Prostate gland (tissue), 2 donors: ENCODE results near the gene ANKRD55. TPM values are rescaled to one million over a fixed set of nuclear protein-coding genes. Genes with fewer than 3 reads are reported as not detected.

Experiments used
- DNase-seq: peaks from one replicate; pipeline ENCODE4 v3.0.0-alpha.2; 2019; ENCODE audit warnings: low spot score
- H3K27ac ChIP-seq, 2 donors: fragments of 200-600 bp; sonication (generic); 2 replicates each; pipeline ENCODE4 v1.5.1; 2017 to 2019
- H3K27me3 ChIP-seq: fragments of 200-600 bp; sonication (generic); replicated peaks from 2 replicates; pipeline ENCODE4 v1.5.1; 2019; ENCODE audit not compliant: insufficient read depth
- H3K36me3 ChIP-seq, 2 donors: fragments of 200-600 bp; sonication (generic); 1 replicate in 1 of 2; 2 replicates in 1 of 2; pipeline versions ENCODE4 v1.5.1 to v1.8.1; 2017 to 2019
- H3K4me1 ChIP-seq: fragments of 200-600 bp; sonication (generic); replicated peaks from 2 replicates; pipeline ENCODE4 v1.5.1; 2019
- H3K4me3 ChIP-seq, 2 donors: fragments of 200-600 bp; sonication (generic); 2 replicates each; pipeline ENCODE4 v1.5.1; 2017 to 2019
- H3K9me3 ChIP-seq: fragments of 200-600 bp; sonication (generic); 2 replicates; pipeline ENCODE4 v1.5.1; 2017
- CTCF ChIP-seq, 4 experiments: fragments of 200-600 bp in 2 of 4; fragments of 450-650 bp in 2 of 4; sonication (generic) in 2 of 4; IDR thresholded peaks; 1 replicate in 3 of 4; 2 replicates in 1 of 4; pipeline ENCODE4 v1.5.1; 2016 to 2019; ENCODE audit warnings: antibody characterized with exemption in 4 of 4, mild to moderate bottlenecking in 2 of 4, moderate library complexity in 2 of 4
- POLR2A ChIP-seq: fragments of 450-650 bp; IDR thresholded peaks from one replicate; pipeline ENCODE4 v1.6.1; 2016; ENCODE audit warnings: antibody characterized with exemption, mild to moderate bottlenecking
- POLR2AphosphoS5 ChIP-seq: sonication (generic); formaldehyde crosslinking; IDR thresholded peaks from one replicate; pipeline ENCODE4 v1.6.1; 2017; ENCODE audit warnings: antibody characterized with exemption
- WGBS: methylation state at CpG from one replicate; pipeline ENCODE4 v1.1.5; 2018; 5-methylcytosine and 5-hydroxymethylcytosine counted together
- intact Hi-C: fragments of 100-400 bp; cut with DNase I; formaldehyde crosslinking; loops from one replicate; pipeline ENCODE4 v1.14.2; 2022
- total RNA-seq, 2 donors: library from RNA; depleted of rRNA; stranded (reverse); fragments of >200 nt; gene quantifications; one replicate each; pipeline ENCODE4 v1.1.0, GENCODE V29; 2016

Gene ANKRD55
- total RNA-seq, 2 donors from 2014 or later = 1.1 TPM; not detected in 1

- DNase-seq = no peak
- H3K4me1 ChIP-seq = no peaks in the 10 kb centered on the region
- intact Hi-C loops = no loop called here
- TF ChIP-seq POLR2A (no peak), CTCF (IDR thresholded peaks at IDR 0.05) (no peak)
- H3K27ac ChIP-seq = no peak overlapping the region
- H3K36me3 ChIP-seq = no peaks in the 10 kb centered on the region
- H3K9me3 ChIP-seq = no peaks in the 10 kb centered on the region
- no peaks in the 10 kb centered on the region for H3K27me3 ChIP-seq
- H3K4me3 ChIP-seq = no peak overlapping the region
Measured at GRCh38 chr5:56091664-56092063, 141.5 kb downstream of the ANKRD55 start.

GRCh38 chr5:56090793-56091460, 142.2 kb downstream of the ANKRD55 start:
- no peak for DNase-seq
- no peaks in the 10 kb centered on the region for H3K9me3 ChIP-seq
- 94% methylated on average over 7 of the region's 7 CpGs for WGBS
- intact Hi-C loops = no loop called here
- no peak overlapping the region for H3K27ac ChIP-seq
- H3K27me3 ChIP-seq = no peaks in the 10 kb centered on the region
- TF ChIP-seq POLR2AphosphoS5 = no peak
- no peak for TF ChIP-seq POLR2A
- TF ChIP-seq CTCF (IDR thresholded peaks at IDR 0.05) = no peak
- H3K36me3 ChIP-seq = no peaks in the 10 kb centered on the region
- H3K4me3 ChIP-seq = no peak overlapping the region
- no peaks in the 10 kb centered on the region for H3K4me1 ChIP-seq

GRCh38 chr5:56088967-56089829, 143.9 kb downstream of the ANKRD55 start:
- Histone ChIP-seq H3K4me3 (no peak overlapping the region), H3K9me3 (no peaks in the 10 kb centered on the region), H3K36me3 (no peaks in the 10 kb centered on the region), H3K27ac (no peak overlapping the region), H3K4me1 (no peaks in the 10 kb centered on the region), H3K27me3 (no peaks in the 10 kb centered on the region)
- no peak for DNase-seq
- intact Hi-C loops = no loop called here
- 70% methylated on average over 5 of the region's 5 CpGs for WGBS
- TF ChIP-seq POLR2A (no peak), CTCF (IDR thresholded peaks at IDR 0.05) (no peak), POLR2AphosphoS5 (no peak)

GRCh38 chr5:56088431-56088949, 144.6 kb downstream of the ANKRD55 start:
- no peak overlapping the region for H3K4me3 ChIP-seq
- TF ChIP-seq POLR2A (no peak), POLR2AphosphoS5 (no peak), CTCF (IDR thresholded peaks at IDR 0.05) (no peak)
- H3K4me1 ChIP-seq = no peaks in the 10 kb centered on the region
- H3K27ac ChIP-seq = no peak overlapping the region
- H3K36me3 ChIP-seq = no peaks in the 10 kb centered on the region
- 66% methylated on average over 4 of the region's 4 CpGs for WGBS
- H3K27me3 ChIP-seq = no peaks in the 10 kb centered on the region
- H3K9me3 ChIP-seq = no peaks in the 10 kb centered on the region
- no peak for DNase-seq
- intact Hi-C loops = no loop called here
